G401 (cell line): Measurements from ENCODE around the gene MCUB. TPM values are rescaled to one million over a fixed set of nuclear protein-coding genes. Genes with fewer than 3 reads are reported as not detected.
"Not testable (repeated sequence)": the region's sequence is repeated elsewhere in the genome, so short reads cannot be mapped to it uniquely, and the experiment has no call there.

Experiments
- DNase-seq: peaks from one replicate; pipeline ENCODE4 v3.0.0-alpha.2; 2015; ENCODE audit warnings: low spot score
- in situ Hi-C: cut with HindIII; loops from 2 replicates; pipeline ENCODE4 v1.10.0; 2016; ENCODE audit warnings: low sequenced_read_pairs, mixed read lengths
- total RNA-seq: library from RNA; depleted of rRNA; stranded (reverse); fragments of >200 nt; shearing (Covaris generic); gene quantifications from 2 replicates; pipeline ENCODE4 v1.2.3, GENCODE V29; 2014

Gene MCUB
- total RNA-seq, 1 experiment from 2014 or later: 50.2 TPM

DNA sequence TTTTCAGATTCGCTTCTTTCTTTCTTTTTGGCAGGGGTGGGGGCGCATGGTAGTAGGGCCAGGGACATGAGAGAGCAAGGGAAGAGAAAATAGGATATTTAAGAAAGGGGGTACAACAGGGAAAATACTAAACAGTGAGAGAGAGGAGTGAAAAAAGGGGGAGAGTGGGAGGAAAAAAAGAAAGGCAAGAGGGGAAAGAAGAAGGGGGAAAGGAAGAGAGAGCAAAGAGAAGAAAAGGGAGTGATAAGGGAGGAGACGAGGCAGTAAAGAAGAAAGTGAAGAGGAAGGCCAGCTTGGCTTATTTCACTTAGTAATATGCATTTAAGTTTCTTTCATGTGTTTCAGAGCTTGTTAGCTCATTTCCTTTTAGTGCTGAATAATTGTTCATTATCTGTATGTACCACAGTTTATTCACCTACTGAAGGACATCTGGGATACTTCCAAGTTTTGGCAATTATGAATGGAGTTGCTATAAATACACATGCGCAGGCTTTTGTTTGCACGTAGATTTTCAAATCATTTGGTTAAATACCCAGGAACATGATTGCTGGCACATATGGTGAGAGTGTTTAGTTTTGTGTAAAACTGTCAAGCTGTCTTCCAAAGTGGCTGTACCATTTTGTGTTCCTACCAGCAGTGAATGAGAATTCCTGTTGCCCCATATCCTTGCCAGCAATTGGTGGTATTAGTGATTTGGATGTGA, 105.9 kb downstream of the MCUB start:
- DNase-seq: no peak
- in situ Hi-C loops: loop anchor here (25.0 kb wide), 1 partner anchor 229 kb away; the partner anchor contains the start of gene SEC24B

DNA sequence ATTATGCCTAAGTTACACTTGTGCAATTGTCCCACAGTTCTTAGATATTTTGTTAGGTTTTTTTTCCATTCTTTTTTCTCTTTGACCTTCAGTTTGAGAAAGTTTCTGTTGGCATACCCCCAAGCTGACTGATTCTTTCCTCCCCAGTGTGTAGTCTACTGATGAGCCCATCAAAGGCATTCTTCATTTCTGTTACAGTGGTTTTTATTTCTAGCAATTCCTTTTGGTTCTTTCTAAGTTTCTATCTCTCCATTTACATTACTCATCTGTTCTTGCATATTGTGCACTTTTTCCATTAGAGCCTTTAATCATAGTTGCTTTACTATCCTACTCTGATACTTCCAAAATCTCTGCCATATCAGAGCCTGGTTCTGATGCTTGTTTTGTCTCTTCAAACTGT, 111.3 kb downstream of the MCUB start:
- in situ Hi-C loops: loop anchor here (25.0 kb wide), 1 partner anchor 234 kb away; the partner anchor contains the start of gene SEC24B
- DNase-seq: no peak

DNA sequence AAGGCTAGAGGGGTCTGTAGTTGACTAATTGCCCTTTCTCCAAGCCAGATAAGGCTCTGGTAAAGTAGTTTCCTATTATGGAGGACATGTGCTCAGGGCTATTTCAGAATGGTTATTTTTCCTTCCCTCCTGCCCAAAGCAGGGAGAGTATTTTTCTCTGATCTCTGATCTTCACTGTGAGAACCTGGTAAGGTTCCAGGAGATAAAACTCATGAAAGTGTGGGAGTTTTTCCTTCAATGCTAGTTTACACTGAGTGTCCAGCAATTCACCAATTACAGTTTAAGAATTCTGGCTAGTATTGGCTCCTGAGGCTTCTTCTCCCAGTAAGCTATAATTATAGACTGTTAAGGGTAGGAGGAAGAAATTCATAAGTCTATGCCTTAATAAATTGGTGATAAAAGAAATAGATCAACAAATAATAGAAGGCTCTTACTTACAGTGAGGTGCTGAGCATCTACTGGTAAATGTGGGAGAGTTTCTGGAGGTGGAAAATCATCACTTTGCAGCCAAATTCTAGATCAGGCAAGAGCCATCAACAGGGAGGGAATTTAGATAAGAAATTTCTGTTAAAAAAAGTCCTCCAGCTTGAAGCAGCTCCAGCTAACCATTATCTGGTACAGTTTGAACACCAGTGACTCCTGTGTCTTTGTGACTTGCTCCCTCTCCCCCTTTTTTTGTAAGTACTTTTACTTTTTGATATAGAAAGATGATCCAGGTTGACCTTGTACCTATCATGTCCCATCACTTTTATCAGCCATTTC, 112.3 kb downstream of the MCUB start:
- in situ Hi-C loops: loop anchor here (25.0 kb wide), 1 partner anchor 235 kb away; the partner anchor contains the start of gene SEC24B
- no peak for DNase-seq

DNA sequence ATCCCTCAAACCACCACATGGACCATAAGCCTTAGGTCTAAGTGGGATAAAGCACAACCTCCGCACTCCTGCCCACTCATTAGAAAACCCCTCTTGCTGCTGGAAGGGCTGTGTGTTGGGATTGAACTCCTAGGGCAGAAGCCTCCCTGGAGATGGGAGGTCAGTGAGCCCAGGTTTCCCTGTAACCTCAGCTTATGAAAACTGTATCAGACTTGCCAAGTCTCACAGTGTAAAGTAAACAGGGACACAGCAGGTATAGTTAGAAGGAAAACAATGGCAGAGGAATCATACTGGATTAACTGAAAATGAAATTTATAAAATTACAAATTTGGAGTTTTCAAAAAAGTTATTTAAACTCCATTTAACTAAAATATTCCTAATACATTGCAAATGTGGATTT, 113.3 kb downstream of the MCUB start:
- in situ Hi-C loops: loop anchor here (25.0 kb wide), 1 partner anchor 236 kb away; the partner anchor contains the start of gene SEC24B
- DNase-seq: no peak

DNA sequence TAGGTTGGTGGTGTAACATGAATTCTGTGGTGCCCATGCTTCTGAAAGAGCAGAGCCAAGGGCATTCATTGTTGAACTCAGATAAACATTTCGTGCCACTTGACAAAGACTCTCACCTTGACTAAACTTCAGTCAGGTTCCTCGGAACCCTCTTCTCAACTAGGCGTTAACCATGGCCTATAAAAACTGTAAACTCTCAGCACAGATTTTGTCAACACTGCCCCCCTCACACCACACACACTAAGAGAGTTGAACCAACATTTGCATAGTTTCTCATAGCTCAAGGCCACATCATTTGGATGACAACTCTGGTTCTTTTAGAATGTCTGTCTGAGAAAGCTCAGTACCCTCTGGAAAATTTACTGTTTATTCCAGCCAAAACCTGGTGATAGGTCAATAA, 115.1 kb downstream of the MCUB start:
- in situ Hi-C loops: no loop called here
- no peak for DNase-seq

DNA sequence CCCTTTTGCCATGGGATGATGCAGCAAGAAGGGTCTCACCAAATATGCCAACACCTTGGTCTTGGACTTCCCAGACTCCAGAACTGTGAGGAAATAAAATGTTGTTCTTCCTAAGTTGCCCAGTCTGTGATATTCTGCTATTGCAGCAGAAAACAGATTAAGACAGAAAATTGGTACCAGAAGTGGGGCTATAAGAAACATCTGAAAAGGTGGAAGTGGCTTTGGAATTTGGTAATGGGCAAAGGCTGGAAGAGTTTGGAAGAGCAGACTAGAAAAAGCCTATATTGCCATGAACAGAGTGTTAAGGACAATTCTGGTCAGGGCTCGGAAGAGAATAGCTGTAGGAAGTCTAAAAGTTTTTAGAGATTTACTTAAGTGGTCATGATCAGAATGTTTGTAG, 115.8 kb downstream of the MCUB start:
- DNase-seq: no peak
- in situ Hi-C loops: no loop called here

DNA sequence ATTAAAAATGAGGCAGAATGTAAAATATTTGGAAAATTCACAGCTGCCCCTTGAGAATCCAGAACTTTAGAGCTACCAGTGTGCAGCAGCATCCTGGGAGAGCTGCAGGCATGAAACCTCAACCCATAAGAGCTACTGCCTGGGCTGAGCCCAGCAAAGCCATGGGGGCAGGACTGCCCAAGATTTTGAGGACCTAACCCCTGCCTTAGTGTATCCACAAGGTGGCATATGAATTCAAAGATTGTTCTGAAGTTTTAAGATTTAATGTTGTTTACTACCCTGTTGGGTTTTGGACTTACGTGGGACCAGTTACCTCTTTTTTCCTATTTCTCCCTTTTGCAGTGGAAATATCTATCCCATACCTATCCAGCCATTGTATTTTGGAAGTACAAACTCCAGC, 116.8 kb downstream of the MCUB start:
- in situ Hi-C loops: no loop called here
- no peak for DNase-seq

DNA sequence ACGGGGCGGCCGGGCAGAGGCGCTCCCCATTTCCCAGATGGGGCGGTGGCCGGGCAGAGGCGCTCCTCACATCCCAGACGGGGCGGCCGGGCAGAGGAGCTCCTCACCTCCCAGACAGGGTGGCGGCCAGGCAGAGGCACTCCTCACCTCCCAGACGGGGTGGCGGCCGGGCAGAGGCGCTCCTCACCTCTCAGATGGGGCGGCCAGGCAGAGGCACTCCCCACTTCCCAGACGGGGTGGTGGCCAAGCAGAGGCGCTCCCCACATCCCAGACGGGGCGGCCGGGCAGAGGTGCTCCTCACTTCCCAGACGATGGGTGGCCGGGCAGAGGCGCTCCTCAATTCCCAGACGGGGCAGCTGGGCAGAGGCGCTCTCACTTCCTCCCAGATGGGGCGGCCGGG, 118.4 kb downstream of the MCUB start:
- in situ Hi-C loops: not testable (repeated sequence)

DNA sequence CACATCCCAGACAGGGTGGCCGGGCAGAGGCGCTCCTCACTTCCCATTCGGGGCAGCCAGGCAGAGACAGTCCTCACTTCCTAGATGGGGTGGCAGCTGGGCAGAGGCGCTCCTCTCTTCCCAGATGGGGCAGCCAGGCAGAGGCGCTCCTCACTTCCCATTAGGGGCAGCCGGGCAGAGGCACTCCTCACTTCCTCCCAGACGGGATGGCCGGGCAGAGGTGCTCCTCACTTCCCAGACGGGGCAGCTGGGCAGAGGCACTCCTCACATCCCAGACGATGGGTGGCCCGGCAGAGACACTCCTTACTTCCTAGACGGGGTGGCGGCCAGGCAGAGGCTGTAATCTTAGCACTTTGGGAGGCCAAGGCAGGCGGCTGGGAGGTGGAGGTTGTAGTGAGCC, 118.9 kb downstream of the MCUB start:
- DNase-seq, in situ Hi-C loops: not testable (repeated sequence)

More for the DNA sequence above, 118.4 kb downstream of the MCUB start:
- not testable (repeated sequence) for DNase-seq

DNA sequence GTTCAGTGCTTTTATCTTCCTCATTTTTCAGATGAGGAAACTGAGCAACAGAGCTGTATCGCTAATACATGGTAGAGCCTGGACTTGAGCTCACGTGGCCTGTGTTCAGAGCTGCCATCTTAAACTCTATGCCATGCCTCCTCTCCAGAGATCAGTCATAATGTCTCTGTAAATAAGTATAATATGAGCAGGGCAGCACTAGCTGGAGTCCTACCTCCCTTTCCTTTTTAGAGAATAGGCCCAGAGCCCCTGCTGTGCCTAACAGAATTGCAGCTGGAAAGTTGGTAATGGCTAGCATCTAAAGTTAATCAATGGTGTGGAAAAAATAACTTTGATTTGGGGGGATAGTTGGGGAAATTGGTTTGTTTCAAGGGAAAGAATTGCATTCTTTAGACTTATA, 122.8 kb downstream of the MCUB start:
- DNase-seq: no peak

DNA sequence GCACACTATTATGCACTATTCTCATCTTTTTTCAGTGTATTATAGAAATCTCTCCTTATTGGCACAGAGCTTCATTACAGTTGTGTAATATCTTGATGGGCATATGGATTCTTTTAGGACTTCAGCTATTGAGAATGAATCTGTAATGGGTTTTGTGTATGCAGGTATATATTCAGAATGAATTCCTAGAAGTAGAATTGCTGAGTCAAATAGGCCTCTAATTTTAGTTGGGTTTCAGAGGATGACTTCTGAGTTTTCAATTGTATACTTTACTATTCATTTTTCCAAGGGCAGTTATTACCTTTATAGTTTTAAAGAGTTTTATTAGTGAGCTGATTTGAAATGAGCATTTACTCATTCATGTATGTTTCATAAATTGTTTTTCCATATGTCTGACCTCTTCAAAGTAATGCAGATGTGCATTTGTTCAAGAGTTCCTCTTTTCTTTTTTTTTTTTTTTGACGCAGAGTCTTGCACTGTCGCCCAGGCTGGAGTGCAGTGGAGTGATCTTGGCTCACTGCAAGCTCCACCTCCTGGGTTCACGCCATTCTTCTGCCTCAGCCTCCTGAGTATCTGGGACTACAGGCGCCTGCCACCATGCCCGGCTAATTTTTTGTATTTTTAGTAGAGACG, 123.7 kb downstream of the MCUB start:
- no peak for DNase-seq
- in situ Hi-C loops: no loop called here

More for the DNA sequence above, 122.8 kb downstream of the MCUB start:
- in situ Hi-C loops: no loop called here

DNA sequence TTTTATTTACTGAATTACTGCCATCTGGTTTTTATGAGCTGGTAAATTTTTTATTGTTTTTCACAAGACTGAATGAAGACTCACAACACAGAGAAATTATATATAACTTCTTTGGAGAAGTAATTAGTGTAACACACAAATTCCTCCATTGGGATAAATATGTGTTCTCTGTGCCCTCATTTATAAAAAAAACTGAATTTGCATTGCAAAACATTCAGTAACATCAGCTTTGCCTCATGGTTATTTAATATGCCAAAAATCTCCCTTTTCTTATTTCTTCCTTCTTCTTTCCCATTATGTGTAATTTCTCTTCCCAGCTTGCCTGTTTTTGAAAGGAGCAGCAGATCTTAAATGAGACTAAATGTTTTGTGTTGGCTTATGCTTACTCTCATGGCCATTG, 124.7 kb downstream of the MCUB start:
- no peak for DNase-seq
- in situ Hi-C loops: no loop called here

DNA sequence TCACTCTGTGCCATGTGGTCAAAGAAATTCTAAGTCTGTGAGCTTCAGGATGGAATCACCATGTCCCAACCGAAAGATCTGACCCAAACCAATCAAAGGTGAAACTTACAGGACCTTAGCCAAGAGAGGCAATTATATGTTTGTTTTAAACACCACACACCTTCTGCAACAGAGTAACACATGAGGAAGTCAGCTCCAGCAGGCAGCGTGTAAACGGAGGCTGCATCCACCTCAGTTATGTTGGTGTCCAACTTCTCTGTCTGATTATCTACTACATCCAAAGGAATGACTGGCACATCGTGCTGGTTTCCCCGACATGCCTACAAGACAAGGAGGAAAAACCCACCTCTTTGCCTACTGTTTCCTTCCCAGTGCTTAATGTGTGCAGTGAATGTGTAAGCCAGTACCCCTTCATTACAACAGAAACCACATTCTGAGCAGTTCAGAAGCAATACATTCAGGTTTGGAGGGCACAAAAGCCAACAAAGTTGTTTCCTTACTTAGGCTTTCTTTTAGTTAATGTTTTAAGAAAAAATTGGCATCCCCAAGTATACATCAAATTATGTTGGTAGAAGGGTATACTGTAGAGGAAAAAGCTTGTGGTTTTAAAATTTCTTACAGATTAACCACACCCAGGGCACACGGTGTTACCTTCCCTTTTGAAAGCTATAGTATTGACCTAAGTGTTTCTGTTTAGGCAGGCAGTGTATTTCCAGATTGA, 130.8 kb downstream of the MCUB start:
- DNase-seq: no peak
- in situ Hi-C loops: no loop called here

DNA sequence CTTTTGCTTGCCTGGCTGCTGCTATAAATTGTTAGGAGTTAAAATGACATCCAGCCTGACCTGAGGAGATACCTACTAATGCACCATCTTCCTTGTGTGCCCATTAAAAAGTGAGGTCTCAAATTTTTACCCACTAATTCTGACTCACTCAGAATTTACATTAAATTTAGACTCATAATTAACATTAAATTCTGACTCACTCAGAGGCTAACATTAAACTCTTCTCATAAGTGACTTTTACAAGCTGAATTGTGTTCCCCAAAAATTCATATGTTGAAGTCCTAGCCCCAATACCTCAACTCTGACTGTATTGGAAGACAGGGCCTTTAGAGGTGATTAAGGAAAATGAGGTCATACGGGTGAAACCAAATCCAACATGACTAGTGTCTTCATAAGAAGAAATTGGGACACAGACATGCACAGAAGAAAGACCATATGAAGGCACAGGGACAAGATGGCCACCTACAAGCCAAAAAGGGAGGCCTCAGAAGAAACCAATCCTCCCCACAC, 131.4 kb downstream of the MCUB start:
- DNase-seq: no peak
- in situ Hi-C loops: no loop called here

DNA sequence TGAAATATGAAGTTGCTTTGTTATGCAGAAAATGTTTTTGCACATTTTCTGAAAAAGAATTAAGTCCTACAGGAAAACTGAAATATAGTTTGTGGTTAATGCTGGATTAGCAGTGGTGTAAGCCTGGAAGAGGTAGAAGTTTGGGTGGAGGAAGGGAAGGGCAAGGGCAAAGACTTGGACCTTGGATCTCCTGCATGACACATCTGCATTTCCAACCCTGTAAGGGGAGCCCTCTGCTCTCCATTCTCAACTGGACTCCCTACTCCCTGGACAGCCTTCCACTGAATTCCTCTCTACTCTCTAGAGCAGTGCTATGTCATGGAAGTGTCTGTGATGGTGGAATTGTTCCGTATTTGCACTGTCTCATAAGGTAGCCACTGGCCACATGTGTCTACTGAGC, 138.6 kb downstream of the MCUB start:
- DNase-seq: no peak
- in situ Hi-C loops: no loop called here

DNA sequence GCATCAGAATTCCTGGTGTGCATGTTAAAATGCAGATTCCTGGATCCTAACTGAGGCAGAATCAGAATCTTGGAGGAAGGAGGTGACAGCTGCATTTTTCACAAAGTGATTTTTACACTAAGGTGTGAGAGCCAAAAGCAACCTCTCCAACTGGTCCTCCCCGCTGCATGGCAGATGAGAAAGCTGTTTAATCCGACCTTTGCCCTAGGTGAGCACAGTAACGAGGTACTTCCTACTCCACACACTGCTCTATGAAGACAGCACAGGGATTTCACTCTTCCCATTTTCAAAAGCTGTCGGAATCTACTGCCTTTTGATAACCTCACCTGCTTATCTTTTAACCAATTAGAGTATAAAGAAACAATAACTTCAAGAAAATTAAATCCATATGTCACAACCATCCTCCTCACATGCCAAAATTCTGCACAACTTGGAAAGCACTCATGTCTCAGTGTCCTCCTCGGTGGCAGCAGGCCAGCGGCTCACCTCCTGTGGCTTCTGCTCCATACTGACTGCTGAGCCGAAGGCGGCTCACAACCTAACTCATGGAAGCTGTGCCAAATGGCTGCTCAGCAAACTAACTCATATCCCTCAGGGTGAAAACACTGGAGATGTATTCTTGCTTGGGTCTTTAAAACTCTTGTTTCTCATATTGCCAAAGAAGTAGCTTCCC, 139.6 kb downstream of the MCUB start:
- in situ Hi-C loops: no loop called here
- DNase-seq: no peak

DNA sequence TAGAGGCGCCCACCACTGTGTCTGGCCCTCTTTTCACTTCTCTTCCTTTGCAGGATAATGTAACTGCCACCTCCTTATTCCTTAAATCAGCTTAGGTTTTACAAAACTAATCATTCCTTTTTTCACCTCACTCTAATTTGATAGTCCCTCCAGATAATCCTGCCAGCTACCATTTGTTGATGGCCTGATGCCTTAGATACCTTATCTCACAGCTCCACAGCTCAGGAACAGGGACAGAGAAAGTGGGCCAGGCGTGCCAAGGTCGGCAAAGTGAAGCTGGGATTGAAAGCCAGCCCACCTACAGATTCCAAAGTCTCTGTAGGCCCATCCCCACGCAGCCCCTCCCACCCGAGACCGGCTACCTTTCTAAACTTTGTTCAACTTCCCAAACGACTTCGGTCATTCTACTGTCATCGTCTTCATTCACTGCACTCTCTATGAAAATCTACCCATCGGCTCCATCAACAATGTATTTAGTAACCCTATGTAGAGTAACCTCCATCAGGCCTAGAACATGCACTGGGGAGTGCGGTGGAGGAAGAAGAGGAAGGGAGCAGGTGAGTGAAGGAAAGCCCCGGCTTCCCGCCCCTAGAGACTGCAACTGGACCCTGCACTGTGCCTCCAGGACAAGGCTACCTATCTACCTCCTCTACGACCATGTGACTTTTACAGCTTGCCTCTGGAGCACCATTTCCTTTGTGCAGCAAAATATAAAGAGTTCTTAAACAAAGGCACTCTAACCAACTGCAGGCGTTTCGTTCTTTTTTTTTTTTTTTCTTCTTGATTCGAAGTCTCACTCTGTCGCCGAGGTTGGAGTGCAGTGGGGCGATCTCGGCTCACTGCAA, 141.7 kb downstream of the MCUB start:
- DNase-seq: no peak
- in situ Hi-C loops: no loop called here
